GM18517 (cell line): ENCODE results near the gene AMOTL1.
"Not testable (repeated sequence)": the region's sequence is repeated elsewhere in the genome, so short reads cannot be mapped to it uniquely, and the experiment has no call there.

Experiments
- ATAC-seq: cut with Tn5 transposase; IDR thresholded peaks from one replicate; pipeline ENCODE4 v1.9.1; 2021; ENCODE audit warnings: mild to moderate bottlenecking, moderate library complexity; ENCODE audit not compliant: unreplicated experiment

Gene AMOTL1

DNA sequence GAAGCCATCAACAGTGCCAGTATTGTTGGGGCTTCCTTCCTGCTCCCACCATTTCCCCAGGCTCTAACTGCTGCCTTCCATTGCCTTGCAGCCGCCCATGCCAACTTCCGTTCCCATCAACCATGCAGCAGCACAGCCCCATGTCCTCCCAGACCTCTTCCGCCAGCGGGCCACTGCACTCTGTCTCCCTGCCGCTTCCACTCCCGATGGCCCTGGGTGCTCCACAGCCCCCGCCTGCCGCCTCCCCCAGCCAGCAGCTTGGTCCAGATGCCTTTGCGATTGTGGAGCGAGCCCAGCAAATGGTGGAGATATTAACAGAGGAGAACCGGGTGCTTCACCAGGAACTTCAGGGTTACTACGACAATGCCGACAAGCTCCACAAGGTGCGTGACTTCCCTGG lies 53.3 kb downstream of the AMOTL1 start:
- ATAC-seq: no peak

DNA sequence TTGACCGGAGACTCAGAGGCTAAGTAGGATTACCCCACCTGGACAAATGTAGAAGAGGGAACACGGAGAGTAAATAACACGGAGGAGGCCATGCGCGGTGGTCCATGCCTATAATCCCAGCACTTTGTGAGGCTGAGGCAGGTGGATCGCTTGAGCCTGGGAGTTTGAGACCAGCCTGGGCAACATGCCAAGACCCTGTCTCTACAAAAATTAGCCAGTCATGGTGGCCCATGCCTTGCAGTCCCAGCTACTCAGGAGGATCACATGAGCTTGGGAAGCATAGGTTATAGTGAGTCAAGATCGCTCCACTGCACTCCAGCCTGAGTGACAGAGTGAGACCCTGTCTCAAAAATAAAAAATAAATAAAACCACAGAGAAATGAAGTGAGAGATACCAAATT lies 53.9 kb downstream of the AMOTL1 start:
- no peak for ATAC-seq

DNA sequence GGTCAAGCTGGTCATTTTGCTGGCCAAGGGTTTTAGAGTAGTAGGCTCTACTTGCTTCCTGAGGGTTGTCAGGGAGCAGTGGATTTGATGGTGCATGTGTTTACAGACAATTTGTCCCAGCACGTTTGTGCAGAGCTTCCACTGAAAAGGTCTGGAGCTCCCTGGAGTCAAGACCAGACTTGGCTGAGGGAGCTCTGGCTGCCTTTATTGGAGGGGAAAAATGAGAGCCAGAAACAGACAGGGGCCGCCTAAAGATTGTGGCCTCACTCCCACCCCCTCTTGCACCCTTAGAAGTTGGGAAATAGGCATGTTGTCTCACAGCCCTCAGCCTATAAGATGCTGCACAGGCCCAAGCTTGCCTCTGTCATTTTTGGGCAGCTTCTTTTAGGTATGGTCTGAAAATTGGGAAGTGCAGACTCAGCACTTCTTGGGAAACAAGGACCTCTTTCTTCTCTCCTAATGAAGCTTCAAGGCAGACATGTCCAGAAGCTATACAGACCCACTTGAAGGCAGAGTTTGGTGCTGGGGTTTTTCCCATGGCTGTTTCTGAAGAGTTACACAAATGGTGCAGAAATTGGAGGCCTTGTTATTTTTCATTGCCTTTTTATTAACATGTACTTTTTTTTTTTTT lies 55.1 kb downstream of the AMOTL1 start:
- no peak for ATAC-seq

DNA sequence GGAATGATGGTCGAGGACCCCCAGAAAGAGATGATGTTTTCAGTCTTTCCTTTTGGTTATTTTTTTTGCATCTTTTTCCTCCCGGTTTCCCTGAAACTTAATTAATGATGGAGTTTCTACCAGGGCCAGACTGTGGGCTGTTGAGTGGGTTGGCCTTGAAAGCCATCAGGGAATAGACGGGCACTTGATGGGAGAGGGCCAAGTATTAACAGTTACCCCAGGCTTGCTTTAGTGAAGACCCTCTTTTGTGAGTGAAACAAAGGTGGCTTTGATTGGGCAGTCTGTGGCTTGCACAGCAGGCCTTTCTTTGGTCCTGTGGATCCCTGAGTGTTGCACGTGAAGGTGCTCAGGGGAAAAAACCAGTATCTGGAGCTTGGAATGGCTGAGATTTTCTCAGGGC lies 56.9 kb downstream of the AMOTL1 start:
- ATAC-seq: no peak

DNA sequence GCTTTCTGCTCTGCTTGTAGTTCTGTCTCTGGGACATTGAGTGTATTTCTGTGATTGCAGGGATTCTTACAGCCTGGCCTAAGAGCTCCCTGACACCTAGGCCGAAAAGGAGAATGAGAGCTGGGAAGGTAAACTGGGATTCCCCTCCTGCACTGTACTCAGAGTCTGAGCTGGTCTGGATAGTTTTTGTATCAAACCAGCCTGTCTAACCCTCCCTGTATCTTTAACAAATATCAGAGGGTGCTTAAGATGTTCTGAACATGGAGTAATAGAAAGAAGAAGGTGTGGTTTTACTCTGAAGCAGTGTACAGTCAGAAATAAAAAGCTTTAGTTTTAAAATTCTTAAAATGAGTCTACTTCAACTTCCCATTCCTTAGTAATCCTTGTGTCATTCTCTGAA lies 57.3 kb downstream of the AMOTL1 start:
- no peak for ATAC-seq

DNA sequence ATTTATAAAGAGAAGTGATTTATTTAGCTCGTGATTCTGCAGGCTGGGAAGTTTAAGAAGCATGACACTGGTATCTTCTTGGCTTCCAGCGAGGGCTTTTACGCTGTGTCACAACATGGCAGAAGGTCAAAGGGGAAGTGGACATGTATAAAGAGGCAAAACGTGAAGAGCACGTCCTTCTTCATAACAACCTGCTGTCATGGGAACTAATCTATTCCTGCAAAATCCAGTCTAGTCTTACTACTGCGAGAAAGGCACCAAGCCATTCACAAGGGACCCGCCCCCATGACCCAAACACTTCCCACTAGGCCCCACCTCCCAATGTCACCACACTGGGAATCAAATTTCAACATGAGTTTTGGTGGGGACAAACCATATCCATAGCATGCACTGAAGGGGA lies 58.3 kb downstream of the AMOTL1 start:
- no peak for ATAC-seq

DNA sequence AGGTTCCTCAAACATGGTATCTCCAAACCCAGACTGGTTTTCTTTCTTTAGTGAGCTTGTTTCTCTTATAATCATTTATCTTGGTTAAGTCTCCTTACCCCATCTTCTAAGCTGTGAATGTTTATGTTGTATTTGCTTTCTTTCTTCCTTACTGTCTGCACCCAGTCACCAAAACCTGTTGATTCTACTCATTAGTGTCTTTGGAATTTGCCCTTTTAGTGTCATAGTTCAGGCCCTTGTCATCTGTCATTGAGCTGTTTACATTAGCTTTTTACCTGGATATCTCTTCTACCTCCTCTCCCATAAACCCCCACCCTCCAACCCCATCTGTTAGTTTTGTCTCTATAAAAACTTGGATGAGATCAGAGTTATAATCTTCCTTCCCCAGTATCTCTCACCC lies 59.9 kb downstream of the AMOTL1 start:
- ATAC-seq: no peak

DNA sequence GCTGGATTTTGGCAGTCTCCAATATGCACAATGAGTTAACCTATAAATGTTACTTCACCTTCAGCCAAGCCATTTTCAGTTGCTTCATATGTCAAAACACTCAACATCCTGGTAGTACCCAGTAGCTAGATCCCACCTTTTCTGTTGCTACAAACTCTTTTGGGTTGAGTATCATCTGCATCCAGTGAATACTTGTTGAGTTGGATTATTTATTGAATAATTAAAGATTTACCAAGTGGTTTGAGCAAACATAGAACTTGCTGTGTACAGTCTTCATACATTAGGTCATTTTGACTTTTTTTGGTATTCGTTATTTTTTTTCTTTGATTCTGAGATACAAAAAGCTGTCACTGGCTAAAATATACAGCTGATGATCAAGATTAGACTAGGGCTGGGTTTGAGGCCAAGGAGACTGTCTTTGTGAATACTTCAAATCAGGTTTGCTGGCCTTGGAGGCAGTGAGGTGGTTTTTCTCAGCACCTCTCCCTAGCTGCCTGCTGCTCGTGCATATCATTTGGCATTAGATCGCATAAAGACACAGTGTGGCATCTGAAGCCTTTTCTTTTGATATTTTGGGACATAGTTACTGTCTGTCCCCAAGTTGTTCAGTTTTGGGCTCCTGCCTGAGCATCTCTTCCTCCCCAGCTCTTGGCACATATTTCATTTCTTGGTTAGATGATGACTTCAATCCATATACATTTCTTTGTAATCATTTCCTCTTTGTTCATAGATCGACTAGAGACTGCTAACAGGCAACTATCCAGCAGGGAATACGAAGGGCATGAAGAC lies 62.8 kb downstream of the AMOTL1 start:
- no peak for ATAC-seq

DNA sequence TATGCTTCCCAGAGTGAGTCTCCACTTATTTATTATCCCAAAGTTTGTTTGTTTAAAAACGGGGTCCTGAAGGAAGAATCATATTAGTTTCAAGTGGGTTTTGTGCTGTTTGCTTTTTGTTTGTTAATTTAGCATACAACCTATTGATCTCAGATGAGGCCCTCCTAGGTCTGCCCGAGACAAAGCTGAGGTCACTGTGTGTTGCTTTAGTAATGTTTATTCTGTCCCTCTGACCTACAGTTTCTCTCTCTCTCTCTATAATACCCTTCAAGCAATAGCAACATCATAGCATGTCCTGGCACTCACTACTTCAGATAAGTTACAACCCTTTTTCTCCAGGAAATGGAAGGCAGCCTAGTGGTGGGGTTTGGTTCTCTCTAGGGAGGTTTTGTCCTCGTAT lies 63.4 kb downstream of the AMOTL1 start:
- ATAC-seq: no peak

DNA sequence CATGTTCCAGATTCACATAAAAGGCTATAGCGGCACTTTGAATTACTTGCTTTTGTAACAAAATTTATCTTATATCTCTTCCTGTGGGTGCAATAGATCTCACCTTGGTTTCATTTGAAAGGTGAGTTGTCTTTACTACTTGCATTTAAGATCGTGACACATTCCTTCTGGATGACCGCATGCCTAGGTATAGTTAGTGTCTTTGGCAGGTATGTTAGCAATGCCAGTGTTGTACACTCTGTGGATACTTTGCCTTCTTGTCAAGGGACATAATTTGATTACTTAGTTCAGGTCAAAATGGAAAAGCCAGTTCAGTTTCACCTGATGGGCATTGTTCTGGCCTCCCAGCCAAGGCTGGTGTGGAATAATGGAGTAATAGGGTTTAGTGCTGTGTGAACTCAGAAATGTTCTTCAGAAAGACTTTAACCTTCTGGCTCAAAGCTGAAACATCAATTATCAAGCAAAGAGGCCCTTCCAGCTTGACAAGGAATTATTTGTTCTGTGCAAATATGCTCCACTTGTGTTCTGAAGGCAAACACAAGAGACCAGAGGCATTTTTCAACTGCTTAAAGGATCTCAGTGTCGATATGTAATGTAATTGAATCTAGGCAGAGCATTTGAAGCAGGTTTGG lies 64.6 kb downstream of the AMOTL1 start:
- no peak for ATAC-seq

DNA sequence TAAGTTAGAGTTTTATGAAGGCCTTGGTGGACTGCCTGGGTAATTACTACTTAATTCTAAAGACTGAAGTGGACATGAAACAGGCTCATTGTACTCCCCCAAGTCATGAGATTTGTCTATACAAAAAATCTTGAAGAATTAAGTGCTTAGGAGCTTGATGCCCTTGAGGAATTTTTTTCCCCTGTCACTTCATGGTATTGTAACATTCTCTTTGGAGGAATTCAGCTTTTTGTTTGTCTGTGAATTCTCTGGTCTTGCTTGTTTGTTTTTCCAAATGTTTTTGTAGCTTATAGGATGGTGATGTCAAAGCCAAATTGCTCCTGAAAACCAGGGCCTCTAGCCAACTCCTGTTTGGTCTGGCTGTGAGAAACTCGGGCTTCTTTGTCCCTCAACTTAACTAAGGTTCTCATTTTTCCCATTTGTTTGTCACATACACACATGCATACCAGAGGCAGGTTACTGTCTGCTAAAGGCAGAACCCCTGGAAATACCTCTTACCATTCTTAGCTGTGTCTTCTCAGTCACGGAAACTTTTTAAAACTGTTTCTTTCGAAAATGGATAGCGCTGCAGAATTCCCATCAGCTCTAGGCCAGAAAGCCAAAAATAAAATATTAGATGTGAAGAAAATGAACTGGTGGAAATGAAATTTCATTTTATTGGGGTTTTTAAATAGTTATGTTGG lies 66.9 kb downstream of the AMOTL1 start:
- ATAC-seq: no peak

DNA sequence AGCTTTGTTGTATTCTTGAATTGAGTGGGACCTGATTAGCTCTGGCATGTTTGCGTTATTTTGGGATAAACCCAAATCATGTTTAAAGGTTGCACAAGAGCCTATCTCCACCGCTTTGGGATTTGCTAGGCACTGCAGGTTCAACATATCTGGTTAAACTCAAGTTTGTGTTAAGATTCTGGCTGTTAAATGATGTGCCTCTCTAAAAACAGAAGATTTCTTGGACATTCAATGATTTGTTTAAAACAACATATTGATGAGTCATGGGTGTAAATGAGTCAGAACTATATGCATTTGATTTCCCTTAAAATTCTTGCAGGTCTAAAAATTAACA lies 67.4 kb downstream of the AMOTL1 start:
- no peak for ATAC-seq

DNA sequence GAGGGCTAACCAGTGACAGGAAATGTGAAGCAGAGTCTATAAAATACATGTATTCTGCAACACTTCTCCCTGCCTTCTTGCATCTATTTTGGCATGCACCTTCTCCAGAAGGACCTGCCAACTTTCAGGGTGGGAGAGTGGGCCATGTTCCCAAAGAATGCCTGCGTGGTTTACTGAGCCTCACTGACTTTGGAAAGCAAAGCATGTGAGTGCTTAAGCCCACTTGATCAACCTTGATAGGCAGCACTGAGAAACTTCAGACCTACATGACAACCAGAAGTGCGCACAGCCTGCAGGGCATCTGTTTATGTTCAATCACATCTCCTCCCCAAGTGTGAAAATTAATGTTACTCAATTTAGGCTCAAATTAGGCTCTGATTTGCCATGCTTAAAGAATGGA lies 69.2 kb downstream of the AMOTL1 start:
- no peak for ATAC-seq

DNA sequence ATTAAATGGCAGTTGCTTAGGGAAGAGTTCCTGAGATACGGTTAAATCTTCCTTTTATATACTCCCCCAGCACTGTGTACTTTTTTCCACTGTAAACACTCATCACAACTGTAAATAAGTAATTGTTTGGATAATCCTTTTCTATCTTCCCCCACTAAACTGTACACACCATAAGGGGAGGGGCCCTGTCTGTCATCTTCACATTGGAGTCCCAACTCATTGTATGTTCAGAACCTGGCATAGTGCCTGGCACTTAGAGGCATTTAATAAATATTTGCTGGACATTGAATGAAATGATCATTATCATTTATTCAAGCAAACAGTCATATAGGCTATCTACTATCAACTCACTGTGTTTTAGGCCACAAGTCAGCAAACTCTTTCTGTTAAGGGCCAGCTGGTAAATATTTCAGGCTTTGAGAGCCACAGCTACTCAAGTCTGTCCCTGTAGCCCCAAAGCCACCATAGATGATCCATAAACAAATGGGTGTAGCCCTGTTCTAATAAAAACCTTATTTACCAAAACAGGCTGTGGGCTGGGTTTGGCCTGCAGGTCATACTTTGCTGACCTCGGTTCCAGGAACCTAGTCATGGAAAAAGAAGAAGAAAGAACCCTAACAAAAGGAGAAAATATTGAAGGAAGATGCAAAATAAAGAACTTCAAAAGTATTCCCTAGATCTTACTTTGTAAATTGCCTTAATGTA lies 70.0 kb downstream of the AMOTL1 start:
- ATAC-seq: no peak

DNA sequence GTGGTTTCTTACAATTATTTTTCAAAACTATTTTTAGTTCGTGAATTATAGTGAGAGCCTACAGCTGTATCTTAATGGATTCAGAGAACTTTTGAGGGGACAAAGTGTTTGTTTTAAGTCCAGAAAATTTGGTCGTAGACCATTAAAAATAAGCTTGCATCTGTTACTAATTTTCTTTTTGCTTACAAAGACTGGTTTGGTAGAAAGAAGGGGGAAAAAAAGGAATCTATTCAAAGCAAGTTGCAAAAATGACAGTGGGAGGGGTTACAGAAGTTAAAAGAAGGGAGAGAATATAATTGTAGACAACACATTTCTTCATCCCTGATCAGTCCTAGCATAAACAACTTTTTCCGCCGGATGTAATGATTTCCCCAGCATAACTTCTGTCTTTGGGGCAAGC lies 72.1 kb downstream of the AMOTL1 start:
- no peak for ATAC-seq

DNA sequence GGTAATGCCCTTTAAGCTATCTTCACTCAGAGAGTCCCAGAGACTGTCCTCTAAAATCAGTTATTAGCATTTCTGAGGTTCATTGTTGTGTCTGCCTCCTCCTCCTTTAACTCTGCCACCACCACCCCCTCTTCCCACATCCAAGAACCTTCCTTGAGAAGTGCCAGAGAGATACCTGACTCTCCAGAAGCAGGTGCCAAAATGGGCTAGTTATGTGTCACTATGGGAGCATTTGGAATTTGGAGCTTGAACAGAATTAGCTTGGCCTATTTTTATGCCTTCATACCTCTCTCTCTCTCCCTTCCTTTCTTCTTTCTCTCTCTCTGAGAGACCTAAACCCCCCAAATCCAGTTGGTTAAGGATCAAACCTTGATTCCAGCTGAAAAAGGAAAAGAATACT lies 75.9 kb downstream of the AMOTL1 start:
- ATAC-seq: no peak

DNA sequence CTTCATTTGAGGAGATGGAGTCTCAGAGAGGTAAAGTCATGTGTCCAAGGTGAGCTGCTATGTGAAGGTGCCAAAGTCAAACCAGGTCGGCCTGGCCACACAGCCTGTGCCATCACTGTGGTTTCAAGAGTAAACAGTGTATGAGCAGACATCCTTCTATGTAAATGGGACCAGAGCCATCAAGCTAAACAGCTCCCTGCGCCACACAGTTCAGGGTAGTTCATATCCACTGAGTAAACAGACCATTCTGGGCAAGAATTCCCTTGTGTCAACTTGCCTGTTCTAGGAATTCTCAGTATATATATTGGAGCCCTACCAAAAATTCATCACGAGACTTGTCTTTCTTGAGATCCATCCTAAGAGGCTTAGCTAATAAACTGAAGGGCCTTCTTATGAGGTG lies 77.5 kb downstream of the AMOTL1 start:
- ATAC-seq: no peak

DNA sequence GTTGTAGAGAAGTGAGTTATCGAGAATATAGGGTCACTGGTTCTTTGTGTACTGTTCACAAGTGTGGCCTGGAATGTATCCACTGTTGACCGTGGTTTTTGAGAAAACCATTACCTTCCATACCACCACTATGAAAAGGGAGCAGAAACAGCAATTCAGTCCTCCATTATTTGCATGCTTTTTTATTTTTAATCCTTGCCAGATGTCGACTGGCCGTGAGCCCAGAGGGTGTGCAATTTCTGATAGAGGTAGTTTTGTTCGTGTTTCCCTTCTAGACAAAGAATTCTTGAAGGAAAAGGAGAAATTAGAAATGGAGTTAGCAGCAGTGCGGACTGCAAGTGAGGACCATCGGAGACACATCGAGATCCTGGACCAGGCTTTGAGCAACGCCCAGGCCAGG lies 81.7 kb downstream of the AMOTL1 start:
- no peak for ATAC-seq

DNA sequence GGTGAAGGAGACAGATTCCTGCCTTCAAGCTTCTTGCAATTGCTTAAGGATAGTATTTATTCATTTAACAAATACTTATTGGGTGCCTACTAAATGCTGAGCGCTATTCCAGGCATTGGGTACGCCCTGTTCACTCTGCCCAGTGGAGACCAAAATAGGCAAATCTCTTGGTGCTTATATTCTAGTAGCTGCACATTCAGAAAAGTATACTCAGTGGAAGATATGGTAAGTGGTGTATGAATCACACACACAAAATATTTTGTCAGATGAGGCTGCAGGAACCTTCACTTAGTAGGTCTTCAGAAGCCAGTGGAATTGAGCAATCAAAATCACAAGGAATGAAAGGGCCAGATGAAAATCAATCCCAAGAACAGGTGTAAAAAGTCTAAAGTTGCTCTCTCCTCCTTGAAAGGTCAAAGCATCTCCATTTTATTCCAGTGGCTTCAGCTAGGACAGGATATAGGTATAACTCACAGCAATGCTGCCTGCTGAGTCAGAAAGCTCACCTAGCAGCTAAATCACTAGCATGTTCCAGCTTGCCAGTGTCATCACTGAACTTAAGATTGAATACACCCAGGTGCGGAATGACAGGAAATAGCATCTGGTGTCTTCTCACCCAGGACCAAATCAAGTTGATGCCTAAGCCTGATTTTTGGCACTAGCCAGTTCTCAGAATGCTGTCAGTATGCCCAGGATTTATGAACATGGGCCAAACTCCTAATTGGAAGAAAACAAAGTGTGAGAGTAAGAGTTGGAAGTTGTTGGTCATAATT lies 83.9 kb downstream of the AMOTL1 start:
- ATAC-seq: no peak

DNA sequence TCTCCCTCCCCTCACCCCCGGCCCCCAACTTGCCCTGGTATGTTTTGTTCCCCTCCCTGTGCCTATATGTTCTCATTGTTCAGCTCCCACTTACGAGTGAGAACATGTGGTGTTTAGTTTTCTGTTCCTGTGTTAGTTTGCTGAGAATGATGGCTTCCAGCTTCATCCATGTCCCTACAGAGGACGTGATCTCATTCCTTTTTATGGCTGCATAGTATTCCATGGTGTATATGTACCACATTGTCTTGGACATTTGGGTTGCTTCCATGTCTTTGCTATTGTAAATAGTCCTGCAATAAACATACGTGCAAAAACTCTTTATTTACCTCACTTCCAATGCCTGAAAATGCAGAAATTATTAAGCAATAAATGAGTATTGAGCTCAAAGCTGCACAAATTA lies 85.1 kb downstream of the AMOTL1 start:
- not testable (repeated sequence) for ATAC-seq

DNA sequence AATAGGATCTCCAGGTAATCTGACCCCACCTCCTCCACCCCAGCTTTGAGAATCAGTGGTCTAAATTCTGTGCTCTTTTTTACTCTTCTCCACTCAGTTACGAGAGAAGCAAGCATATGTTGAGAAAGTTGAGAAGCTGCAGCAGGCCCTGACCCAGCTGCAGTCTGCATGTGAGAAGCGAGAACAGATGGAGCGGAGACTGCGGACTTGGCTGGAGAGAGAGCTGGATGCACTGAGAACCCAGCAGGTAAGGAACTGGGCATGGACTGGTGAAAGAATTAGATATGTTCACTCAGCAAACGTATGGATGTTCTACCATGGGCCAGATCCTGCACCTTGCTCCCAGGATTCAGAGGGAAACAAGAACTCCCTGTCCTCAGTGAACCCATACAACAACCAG lies 85.7 kb downstream of the AMOTL1 start:
- no peak for ATAC-seq
